GM19395 (cell line): ENCODE results near the gene ST13.
"Not testable (repeated sequence)": the region's sequence is repeated elsewhere in the genome, so short reads cannot be mapped to it uniquely, and the experiment has no call there.

Experiments used
- ATAC-seq: cut with Tn5 transposase; IDR thresholded peaks from one replicate; pipeline ENCODE4 v1.9.1; 2021; ENCODE audit warnings: mild to moderate bottlenecking, moderate library complexity; ENCODE audit not compliant: unreplicated experiment

Gene ST13

GRCh38 chr22:40844951-40845350 is 11.5 kb downstream of the ST13 start:
- no peak for ATAC-seq

GRCh38 chr22:40838486-40838885 is 18.0 kb downstream of the ST13 start:
- no peak for ATAC-seq

DNA sequence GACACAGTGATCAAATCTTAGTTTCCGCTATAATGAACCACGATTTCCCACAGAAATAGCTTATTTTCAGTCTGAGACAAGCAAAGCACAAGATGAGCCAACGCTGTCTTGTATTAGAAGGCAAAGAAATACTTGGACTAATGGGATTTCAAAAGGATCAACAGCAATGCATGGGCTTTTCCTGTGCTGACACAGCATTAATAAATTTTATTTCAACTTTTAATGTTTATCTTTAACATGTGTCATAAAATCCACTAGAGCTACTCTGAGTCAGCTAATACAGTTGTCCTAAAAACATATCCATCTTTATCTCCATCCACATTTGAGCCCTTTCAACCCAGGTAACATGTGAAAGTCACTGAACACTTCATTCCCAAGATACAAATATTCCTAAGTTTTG is 21.8 kb downstream of the ST13 start:
- no peak for ATAC-seq

GRCh38 chr22:40829131-40829530 is 27.3 kb downstream of the ST13 start:
- ATAC-seq: no peak

DNA sequence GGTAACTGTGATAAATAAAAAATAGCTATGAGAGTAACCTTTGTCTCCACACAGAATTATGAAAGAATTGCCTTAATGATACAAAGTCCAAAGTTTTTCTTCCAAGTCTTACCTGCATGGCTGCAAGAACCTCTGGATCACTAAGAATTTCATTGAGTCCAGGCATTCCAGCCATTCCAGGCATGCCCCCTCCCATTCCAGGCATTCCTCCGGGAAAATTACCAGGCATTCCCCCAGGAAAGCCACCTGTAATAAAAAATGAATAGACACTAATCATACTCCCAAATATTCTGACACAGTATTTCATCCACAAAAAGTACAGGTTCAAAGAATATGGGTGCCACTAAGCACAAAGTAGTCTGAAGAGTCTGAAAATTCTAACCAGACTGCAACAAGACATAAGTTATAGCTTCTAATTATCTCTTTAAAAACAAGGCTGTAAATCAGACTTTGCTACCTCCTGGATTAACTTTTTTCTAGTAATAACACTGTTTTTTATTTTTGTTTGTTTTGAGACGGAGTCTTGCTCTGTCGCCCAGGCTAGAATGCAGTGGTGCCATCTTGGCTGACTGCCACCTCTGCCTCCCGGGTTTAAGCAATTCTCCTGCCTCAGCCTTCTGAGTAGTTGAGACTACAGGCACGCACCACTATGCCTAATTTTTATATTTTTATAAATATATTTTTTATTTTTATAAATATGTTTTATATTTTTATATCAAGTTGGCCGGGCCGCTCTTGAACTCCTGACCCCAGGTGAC is 29.3 kb downstream of the ST13 start:
- ATAC-seq: no peak

GRCh38 chr22:40826292-40826691 is 30.1 kb downstream of the ST13 start:
- ATAC-seq: not testable (repeated sequence)

- ATAC-seq: no peak
These were observed 33.0 kb downstream of the ST13 start for GRCh38 chr22:40823426-40823825.

DNA sequence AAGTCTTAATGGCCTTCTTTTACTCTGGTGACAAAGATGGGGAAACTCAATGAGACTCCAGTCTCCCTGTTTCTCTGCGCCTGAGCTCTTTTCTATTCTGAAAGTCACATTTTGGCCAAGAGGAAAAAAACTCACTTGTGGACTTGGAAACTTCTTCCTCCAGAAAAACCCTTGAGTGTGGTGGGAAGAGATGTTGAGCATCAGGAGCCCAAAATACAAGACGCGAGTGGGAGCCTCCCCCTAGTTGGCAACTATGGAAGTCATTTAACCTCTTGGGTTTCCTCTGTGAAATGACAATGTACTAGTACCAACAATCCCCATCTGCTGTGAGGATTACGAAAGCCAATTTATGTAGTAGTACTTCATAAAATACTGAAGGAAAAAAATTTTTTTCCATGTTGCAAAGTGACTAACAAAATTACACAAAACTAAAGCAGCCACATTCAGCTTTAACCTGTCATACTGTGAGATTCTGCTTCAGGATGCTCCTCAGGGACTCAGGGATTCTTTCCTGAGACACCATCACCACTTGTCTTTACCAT is 36.8 kb downstream of the ST13 start:
- no peak for ATAC-seq

- ATAC-seq: peak; percentile 61
These were observed 37.5 kb downstream of the ST13 start, which contains the start of gene SLC25A17 for GRCh38 chr22:40818747-40819598. Gene SLC25A17 (minus strand): TSS chr22:40819346. CDS start chr22:40819248, 98 bp downstream.

DNA sequence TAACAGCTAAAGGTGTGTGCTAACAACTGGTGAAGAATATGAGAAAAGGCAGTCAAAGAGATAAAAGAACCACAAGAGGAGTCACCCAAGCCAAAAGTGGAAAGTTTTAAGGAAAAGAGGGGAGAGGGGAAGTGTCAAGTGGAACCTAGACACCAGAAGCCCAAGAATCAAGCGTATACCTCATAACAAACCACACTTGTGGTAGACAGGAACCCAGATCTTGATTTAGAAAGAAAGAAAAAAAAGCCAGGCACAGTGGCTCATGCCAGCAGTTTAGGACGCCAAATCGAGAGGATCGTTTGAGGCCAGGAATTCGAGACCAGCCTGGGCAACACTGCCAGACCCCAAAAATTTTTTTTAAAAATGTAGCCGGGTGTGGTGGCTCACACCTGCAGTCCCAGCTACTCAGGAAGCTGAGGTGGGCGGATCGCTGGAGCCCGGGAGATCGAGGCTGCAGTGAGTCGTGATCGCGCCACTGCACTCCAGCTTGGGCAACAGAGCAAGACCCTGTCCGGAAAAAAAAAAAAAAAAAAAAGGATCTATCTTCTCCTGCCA is 38.2 kb downstream of the ST13 start:
- ATAC-seq: peak; percentile 21

- ATAC-seq: no peak
These were observed 38.7 kb downstream of the ST13 start for GRCh38 chr22:40817737-40818136.

- no peak for ATAC-seq
These were observed 42.5 kb downstream of the ST13 start for GRCh38 chr22:40813912-40814315.

GRCh38 chr22:40808018-40808841 is 48.2 kb downstream of the ST13 start:
- ATAC-seq: no peak

DNA sequence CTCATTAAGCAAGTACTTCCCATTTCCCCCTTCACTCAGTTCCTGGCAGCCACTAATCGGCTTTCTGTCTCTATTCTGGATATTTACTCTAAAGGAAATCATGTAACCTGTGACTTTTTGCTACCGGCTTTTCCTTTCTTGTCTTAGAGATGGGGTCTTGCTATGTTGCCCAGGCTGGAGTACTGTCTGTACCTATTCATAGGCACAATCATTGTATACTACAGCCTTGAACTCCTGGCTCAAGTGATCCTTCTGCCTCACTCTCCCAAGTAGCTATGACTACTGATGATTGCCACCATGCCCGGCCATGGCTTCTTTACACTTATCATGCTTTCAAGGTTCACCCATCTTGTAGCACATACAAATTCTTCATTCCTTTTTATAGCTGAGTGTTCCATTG is 49.7 kb downstream of the ST13 start:
- ATAC-seq: no peak

GRCh38 chr22:40805699-40806203 is 50.7 kb downstream of the ST13 start:
- no peak for ATAC-seq

DNA sequence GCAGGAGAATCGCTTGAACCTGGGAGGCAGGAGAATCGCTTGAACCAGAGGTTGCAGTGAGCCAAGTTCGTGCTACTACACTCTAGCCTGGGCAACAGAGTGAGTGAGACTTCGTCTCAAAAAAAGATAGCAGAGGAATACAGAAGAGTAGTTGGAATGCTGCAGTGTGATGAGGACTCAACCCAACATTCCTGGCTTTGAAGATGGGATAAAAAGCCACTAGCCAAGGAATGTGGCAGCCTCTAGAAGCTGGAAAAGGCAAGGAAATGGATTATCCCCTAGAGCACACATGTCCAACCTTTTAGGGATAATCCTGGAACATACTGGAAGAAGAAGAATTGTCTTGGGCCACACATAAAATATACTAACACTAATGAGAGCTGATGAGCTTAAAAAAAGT is 51.2 kb downstream of the ST13 start:
- ATAC-seq: no peak

DNA sequence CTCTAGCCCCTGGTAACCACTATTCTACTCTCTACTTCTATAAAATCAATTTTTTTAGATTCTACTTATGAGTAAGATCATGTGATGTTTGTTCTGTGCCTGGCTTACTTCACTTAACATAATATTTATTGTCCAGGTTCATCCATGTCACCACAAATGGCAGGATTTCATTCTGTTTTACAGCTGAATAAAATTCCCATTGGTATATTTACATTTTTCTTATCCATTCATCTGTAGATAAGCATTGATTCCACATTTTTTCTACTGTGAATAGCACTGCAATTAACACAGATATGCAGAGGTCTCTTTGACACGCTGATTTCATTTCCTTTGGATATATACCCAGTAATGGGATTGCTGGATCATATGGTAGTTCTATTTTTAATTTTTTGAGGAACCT is 53.1 kb downstream of the ST13 start:
- ATAC-seq: no peak

GRCh38 chr22:40799008-40799407 is 57.4 kb downstream of the ST13 start:
- ATAC-seq: no peak

DNA sequence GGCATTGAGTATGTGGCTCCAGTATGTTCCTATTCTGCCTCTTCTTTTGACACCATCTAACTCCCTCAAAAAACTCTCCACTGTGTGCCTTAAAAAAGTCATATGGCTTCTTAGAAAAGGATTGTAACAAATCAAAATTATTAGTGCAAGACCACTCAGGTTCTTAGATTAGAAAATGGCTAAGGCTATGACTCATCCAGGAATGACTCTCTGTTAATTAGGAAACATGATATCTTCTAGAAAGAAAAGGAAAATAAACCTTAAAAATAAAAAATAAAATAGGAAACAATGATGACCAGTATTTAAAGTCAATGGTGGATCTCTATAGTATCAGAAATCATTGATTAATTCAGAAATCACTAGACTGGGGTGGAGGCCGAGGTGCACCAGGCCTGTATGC is 59.0 kb downstream of the ST13 start:
- no peak for ATAC-seq

GRCh38 chr22:40792451-40792850 is 64.0 kb downstream of the ST13 start:
- ATAC-seq: no peak
